GM12891 (cell line): Measurements from ENCODE around the gene MPZL1.
"Not testable (repeated sequence)": the region's sequence is repeated elsewhere in the genome, so short reads cannot be mapped to it uniquely, and the experiment has no call there.

ENCODE experiments used
- DNase-seq: peaks from one replicate; pipeline ENCODE4 v3.0.0; 2011; ENCODE audit warnings: low spot score; ENCODE audit not compliant: insufficient read length
- FAIRE-seq: peaks from 2 replicates; lab custom pipeline; 2011; peaks lifted over from hg19 to GRCh38; lab: Jason Lieb, UNC
- PAX5 ChIP-seq: IDR thresholded peaks from 2 replicates; pipeline ENCODE4 v1.6.1; 2011; ENCODE audit warnings: low read length, moderate library complexity, mild to moderate bottlenecking; ENCODE audit not compliant: insufficient read depth, severe bottlenecking
- POLR2A ChIP-seq: IDR thresholded peaks from 2 replicates; pipeline ENCODE4 v1.6.1; 2011; ENCODE audit warnings: low read depth, low read length, control low read depth
- POLR2AphosphoS5 ChIP-seq: IDR thresholded peaks from 2 replicates; pipeline ENCODE4 v1.6.1; 2011; ENCODE audit warnings: low read depth, low read length, control low read depth
- POU2F2 ChIP-seq: IDR thresholded peaks from 2 replicates; pipeline ENCODE4 v1.6.1; 2011; ENCODE audit warnings: low read depth, mild to moderate bottlenecking, control low read depth, low read length, moderate library complexity
- SPI1 ChIP-seq: IDR thresholded peaks from 2 replicates; pipeline ENCODE4 v1.6.1; 2011; ENCODE audit warnings: low read depth, low read length, control low read depth
- TAF1 ChIP-seq: IDR thresholded peaks from 2 replicates; pipeline ENCODE4 v1.6.1; 2011; ENCODE audit warnings: low read depth, low read length, control low read depth

MPZL1 gene

DNA sequence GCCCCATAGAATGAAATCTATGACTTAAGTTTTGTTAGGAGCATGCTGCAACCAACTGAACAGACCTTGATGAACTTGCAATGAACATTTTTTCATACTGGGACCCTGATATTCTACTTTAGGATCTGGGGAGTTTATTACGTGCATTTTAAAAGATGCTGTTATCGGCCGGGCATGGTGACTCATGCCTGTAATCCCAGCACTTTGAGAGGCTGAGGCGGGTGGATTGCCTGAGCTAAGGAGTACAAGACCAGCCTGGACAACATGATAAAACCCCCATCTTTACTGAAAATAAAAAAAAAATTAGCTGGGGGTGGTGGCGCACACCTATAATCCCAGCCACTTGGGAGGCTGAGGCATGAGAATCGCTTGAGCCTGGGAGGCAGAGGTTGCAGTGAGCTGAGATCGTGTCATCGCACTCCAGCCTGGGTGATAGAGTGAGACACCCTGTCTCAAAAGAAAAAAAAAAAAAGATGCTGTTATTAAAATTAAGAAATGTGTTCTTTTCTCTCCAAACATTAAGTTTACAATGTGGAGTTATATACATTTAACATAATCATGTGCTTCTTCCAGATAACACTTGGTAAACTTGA, 7.1 kb downstream of the MPZL1 start:
- no peak for DNase-seq
- FAIRE-seq: no peak
- no peak for TF ChIP-seq SPI1
- no peak for TF ChIP-seq POLR2AphosphoS5
- no peak for TF ChIP-seq POLR2A
- TF ChIP-seq TAF1: no peak
- TF ChIP-seq PAX5: no peak
- TF ChIP-seq POU2F2: no peak

DNA sequence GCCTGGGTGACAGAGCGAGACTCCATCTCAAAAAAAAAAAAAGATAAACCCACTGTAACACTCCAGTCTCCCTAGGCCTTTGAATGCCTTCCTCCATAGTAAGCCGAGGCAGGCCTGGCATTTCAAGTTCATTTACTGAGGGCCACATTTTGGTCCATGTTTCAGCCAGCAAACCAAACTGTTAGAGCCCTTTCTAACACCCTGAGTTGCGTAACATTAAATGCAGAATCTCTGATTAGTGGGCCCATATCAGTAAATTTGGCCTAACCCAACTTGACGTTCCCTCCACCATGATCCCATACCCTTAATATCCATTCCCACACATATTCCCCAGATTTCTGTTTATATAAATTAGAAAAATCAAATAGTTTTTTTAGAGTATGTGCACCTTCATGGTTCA, 12.4 kb downstream of the MPZL1 start:
- no peak for DNase-seq
- no peak for FAIRE-seq
- TF ChIP-seq POLR2A: no peak
- no peak for TF ChIP-seq POU2F2
- TF ChIP-seq POLR2AphosphoS5: no peak
- TF ChIP-seq TAF1: no peak
- TF ChIP-seq SPI1: no peak
- no peak for TF ChIP-seq PAX5

DNA sequence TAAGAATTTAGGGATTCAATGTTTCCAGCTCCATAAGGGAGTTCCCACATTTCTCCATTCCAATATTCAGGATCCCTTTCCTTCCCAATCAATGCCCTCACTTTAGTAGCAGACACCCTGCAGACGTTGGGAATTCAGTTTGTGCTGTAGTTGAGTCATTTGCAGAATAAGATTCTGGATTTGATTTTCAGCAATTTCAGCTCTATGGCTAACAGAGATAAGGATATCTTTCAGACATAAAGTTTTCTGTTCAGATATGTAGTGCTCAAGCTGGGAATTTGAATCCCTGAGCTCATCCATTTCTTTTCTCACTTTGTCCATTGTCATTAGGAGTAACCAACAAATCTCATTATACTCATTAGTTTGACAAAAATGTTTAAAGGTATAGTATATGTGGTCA, 13.1 kb downstream of the MPZL1 start:
- no peak for DNase-seq
- no peak for FAIRE-seq
- no peak for TF ChIP-seq POLR2AphosphoS5
- no peak for TF ChIP-seq TAF1
- no peak for TF ChIP-seq POLR2A
- TF ChIP-seq PAX5: no peak
- no peak for TF ChIP-seq SPI1

DNA sequence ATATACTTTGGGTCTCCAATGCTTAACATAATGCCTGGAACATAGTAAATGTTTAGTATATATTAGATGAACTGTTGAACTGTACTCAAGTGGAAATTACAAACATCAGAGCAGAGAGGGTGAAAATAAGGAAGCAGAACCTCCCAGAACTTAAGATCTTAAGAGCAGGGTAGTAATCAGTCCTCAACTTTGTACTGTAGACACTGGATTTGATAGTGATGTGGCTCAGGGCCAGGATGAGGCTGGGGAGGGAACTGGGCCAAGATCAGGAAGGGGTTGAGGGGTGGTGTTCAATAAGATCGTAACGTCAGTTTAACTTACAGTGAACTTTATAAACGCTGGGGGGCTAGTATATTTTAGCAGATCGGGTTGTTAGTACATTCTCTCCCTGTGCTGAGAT, 15.4 kb downstream of the MPZL1 start:
- FAIRE-seq (no peak), DNase-seq (no peak)
- no peak for TF ChIP-seq POLR2A
- TF ChIP-seq SPI1: no peak
- no peak for TF ChIP-seq TAF1
- TF ChIP-seq PAX5: no peak
- no peak for TF ChIP-seq POU2F2
- no peak for TF ChIP-seq POLR2AphosphoS5

DNA sequence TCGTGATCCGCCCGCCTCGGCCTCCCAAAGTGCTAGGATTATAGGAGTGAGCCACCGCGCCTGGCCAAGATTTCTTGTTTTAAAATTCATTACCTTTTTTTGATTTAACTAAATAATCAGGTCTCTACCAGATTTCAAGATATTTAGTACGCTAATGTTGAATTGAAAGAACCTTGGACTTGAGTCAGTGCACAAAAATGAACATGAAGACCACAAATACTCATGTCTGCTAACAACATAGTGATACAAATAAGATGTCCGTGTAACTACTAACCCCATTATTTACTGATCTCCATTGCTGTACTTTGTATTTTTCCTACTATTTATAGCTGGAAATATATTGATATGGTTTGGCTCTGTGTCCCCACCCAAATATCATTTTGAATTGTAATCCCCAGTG, 16.4 kb downstream of the MPZL1 start:
- TF ChIP-seq POU2F2 (no peak), TAF1 (no peak), SPI1 (no peak), POLR2AphosphoS5 (no peak), PAX5 (no peak), POLR2A (no peak)
- no peak for FAIRE-seq
- no peak for DNase-seq

DNA sequence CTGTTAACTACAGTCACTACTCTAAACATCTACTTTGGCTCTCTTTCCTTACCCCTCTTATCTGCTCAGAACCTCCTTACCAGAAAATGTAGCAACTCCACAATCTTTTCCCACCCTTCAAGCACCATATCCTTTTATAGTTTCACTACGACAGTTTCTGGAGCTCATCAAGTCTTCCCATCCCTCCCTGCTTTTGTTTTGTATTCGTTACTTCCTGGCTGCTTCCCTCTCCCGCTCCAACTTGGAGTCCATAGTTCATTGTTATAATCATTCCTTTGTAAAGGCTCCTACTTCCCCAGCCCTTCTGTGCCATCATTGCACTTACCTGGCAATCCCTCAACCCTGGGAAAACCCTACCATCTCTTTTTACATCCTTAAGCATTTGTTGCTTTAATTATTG, 18.0 kb downstream of the MPZL1 start:
- DNase-seq (no peak), FAIRE-seq (no peak)
- TF ChIP-seq POLR2A (no peak), SPI1 (no peak), POLR2AphosphoS5 (no peak), TAF1 (no peak), PAX5 (no peak), POU2F2 (no peak)

DNA sequence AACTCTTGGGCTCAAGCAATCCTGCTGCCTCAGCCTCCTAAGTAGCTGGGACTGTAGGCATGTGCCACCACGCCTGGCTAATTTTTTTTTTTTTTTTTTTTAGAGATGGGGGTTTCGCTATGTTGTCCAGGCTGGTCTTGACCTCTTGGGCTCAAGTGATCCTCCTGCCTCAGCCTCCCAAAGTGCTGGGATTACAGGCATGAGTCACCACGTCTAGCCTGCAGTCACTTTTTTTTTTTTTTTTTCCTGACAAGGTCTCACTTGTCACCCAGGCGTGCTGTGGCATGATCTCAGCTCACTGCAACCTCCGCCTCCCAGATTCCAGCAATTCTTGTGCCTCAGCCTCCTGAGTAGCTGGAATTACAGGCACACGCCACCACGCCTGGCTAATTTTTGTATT, 19.3 kb downstream of the MPZL1 start:
- not testable (repeated sequence) for FAIRE-seq, DNase-seq

DNA sequence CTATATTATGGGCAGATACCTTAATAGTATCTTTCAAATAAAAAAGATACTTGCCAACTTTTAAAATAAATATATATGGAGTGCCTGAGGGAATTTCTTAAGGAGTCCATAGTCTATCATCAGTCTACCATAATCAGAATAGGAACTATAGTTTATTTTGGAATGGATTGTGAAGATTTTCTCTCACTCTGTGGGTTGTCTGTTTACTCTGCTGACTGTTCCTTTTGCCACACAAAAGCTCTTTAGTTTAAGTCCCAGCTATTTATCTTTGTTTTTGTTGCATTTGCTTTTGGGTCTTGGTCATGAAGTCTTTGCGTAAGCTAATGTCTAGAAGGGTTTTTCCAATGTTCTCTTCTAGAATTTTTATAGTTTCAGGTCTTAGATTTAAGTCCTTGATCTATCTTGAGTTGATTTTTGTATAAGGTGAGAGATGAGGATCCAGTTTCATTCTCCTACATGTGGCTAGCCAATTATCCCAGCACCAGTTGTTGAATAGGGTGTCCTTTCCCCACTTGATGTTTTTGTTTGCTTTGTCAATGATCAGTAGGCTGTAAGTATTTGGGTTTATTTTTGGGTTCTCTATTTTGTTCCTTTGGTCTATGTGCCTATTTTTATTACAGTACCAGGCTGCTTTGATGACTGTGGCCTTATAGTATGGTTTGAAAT, 20.7 kb downstream of the MPZL1 start:
- DNase-seq, FAIRE-seq: not testable (repeated sequence)

DNA sequence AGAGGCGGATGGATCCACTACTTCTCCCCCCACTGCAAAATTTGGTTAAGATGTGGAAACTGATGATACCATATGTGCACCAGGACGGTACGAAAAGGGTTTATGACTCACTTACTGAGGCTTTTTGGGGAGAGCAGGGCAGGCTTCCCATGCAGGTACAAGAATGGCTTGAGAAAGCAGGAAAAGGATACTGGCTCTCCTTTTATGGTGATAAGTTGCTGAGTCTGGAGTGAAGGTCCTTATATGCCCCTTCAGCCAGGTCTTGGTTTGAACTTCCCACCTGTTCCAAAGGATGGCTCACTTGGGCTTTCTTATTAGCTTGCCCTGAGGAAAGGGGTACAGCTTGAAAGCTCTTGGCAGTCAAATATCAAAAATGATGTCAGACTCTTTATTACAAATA, 23.1 kb downstream of the MPZL1 start:
- FAIRE-seq (peak; percentile 31), DNase-seq (no peak)
- TF ChIP-seq SPI1 (no peak), TAF1 (no peak), POLR2AphosphoS5 (no peak)

DNA sequence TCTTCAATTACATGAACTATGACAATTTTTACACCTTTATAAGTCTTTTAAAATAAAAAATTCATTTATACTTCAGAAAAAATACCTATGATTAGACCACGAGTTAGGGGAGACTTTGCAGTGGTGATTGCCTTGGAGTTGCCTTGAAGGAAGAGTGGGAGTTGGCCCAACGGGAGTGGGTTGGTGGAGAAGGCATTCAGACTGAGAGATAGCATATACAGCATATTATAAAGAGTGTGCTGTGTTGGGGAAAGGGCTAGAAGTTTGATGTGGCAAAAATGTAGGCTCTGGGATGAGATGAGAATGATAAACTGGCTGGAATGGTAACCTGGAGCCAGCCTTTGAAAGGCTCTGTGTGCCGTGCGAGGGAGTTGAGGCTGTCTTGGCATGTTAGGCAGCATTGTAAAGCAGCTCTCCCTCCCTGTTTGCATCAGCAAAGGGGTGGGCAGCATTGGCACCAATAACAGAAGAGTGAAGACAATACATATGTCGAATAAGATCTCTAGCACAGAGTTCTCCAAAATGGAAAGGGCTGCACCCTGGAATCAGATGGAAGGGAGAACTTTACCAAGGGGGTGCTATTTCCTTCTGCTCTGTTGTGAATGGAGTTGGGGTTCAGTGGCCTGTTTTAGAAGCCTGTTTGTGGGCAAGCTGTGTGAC, 24.4 kb downstream of the MPZL1 start:
- TF ChIP-seq TAF1 (no peak), POLR2AphosphoS5 (no peak), POLR2A (no peak), PAX5 (no peak), POU2F2 (no peak), SPI1 (no peak)
- FAIRE-seq (peak; percentile 58), DNase-seq (no peak)

DNA sequence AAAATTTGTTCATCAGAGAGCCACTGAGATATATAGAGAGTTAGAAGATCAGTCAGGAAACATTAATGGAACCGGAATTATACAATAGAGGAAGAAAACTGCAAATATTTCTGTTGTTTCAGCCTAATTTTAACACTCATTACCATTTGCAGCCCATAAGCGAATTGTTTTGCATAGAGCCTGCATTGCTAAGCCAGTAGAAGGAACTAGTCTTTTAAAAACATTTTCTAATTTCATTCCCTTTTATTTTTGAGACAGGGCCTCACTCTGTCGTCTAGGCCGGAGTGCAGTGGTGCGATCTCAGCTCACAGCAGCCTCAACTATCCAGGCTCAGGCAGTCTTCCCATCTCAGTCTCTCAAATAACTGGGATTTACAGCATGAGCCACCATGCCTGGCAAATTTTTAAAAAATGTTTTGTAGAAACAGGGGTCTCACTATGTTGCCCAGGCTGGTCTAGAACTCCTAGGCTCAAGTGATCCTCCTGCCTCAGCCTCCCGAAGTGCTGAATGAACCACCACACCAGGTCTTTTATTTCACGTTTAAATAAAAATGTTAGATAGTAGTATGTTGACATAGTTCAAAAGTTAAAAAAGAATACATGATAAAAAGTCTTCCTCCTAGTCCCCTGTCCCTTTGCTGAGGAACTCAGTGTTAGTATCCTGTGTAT, 25.3 kb downstream of the MPZL1 start:
- DNase-seq: no peak
- no peak for FAIRE-seq
- TF ChIP-seq POU2F2 (no peak), POLR2AphosphoS5 (no peak), POLR2A (no peak), TAF1 (no peak), SPI1 (no peak), PAX5 (no peak)
